ENCODE data around the gene IQSEC2.

The IQSEC2 gene

GRCh38 chrX:53236025-53236679 lies 45.2 kb downstream of the IQSEC2 start:
- Histone ChIP-seq H3K4me1 (ENCODE audit: control insufficient read depth in 1 of 2, insufficient read depth in 2 of 2, low read length in 2 of 2) (no peaks in the 10 kb centered on the region), H3K18ac (ENCODE audit: low read length) (no peak overlapping the region), H2BK120ac (ENCODE audit: insufficient read depth, low read length, poor library complexity) (no peak overlapping the region), H3K9ac (ENCODE audit: low read length) (no peak overlapping the region), H3K27me3 (ENCODE audit: insufficient read depth, low read length) (no peaks in the 10 kb centered on the region), H2BK12ac (ENCODE audit: low read length) (no peak overlapping the region), H2AK5ac (ENCODE audit: low read length) (no peak overlapping the region), H3K4me3 (ENCODE audit: low read depth, low read length) (no peak overlapping the region), H3K23ac (ENCODE audit: low read length) (no peak overlapping the region), H4K91ac (ENCODE audit: low read depth, low read length) (no peak overlapping the region), H3K4ac (ENCODE audit: low read depth, low read length) (no peak overlapping the region), H2BK5ac (ENCODE audit: low read depth, low read length, poor library complexity) (no peak overlapping the region), H3K79me2 (ENCODE audit: control insufficient read depth, insufficient read depth, low read length, poor library complexity) (no peaks in the 10 kb centered on the region), H3K4me2 (ENCODE audit: low read length) (no peak overlapping the region), H2AFZ (ENCODE audit: insufficient read depth, low read length, poor library complexity) (no peak overlapping the region), H3K9me3 (ENCODE audit: insufficient read depth, low read depth, low read length) (no peaks in the 10 kb centered on the region), H4K8ac (ENCODE audit: low read depth, low read length) (no peak overlapping the region), H4K12ac (ENCODE audit: low read depth, low read length) (no peak overlapping the region), H3K14ac (ENCODE audit: low read length) (no peak overlapping the region), H3K79me1 (ENCODE audit: low read length) (no peaks in the 10 kb centered on the region), H3K27ac (ENCODE audit: low read depth, low read length) (no peak overlapping the region), H3K36me3 (ENCODE audit: control insufficient read depth in 1 of 2, insufficient read depth in 2 of 2, low read length in 2 of 2) (no peaks in the 10 kb centered on the region)
- WGBS (ENCODE audit: extremely low coverage, insufficient coverage, insufficient read length): no CpG with 5 or more reads among the region's 20 CpGs
- no peak for DNase-seq

GRCh38 chrX:53235566-53235965 lies 45.8 kb downstream of the IQSEC2 start:
- Histone ChIP-seq H2BK120ac (ENCODE audit: insufficient read depth, low read length, poor library complexity) (no peak overlapping the region), H2AK5ac (ENCODE audit: low read length) (no peak overlapping the region), H3K36me3 (ENCODE audit: control insufficient read depth in 1 of 2, insufficient read depth in 2 of 2, low read length in 2 of 2) (no peaks in the 10 kb centered on the region), H3K14ac (ENCODE audit: low read length) (no peak overlapping the region), H3K27me3 (ENCODE audit: insufficient read depth, low read length) (no peaks in the 10 kb centered on the region), H3K4me2 (ENCODE audit: low read length) (no peak overlapping the region), H3K18ac (ENCODE audit: low read length) (no peak overlapping the region), H3K23ac (ENCODE audit: low read length) (no peak overlapping the region), H4K12ac (ENCODE audit: low read depth, low read length) (peak overlapping the region; percentile 26), H3K4me3 (ENCODE audit: low read depth, low read length) (no peak overlapping the region), H3K79me2 (ENCODE audit: control insufficient read depth, insufficient read depth, low read length, poor library complexity) (no peaks in the 10 kb centered on the region), H4K91ac (ENCODE audit: low read depth, low read length) (no peak overlapping the region), H3K4me1 (ENCODE audit: control insufficient read depth in 1 of 2, insufficient read depth in 2 of 2, low read length in 2 of 2) (no peaks in the 10 kb centered on the region), H3K27ac (ENCODE audit: low read depth, low read length) (no peak overlapping the region), H4K8ac (ENCODE audit: low read depth, low read length) (no peak overlapping the region), H2AFZ (ENCODE audit: insufficient read depth, low read length, poor library complexity) (no peak overlapping the region), H3K9me3 (ENCODE audit: insufficient read depth, low read depth, low read length) (no peaks in the 10 kb centered on the region), H3K79me1 (ENCODE audit: low read length) (no peaks in the 10 kb centered on the region), H2BK5ac (ENCODE audit: low read depth, low read length, poor library complexity) (no peak overlapping the region), H3K4ac (ENCODE audit: low read depth, low read length) (no peak overlapping the region), H3K9ac (ENCODE audit: low read length) (no peak overlapping the region), H2BK12ac (ENCODE audit: low read length) (no peak overlapping the region)
- DNase-seq: no peak
- WGBS (ENCODE audit: extremely low coverage, insufficient coverage, insufficient read length): no CpG with 5 or more reads among the region's 12 CpGs

GRCh38 chrX:53234484-53234883 lies 46.9 kb downstream of the IQSEC2 start:
- no peak overlapping the region for H4K12ac ChIP-seq (ENCODE audit: low read depth, low read length)
- H3K14ac ChIP-seq (ENCODE audit: low read length): no peak overlapping the region
- no peak overlapping the region for H2AFZ ChIP-seq (ENCODE audit: insufficient read depth, low read length, poor library complexity)
- no peak overlapping the region for H2BK5ac ChIP-seq (ENCODE audit: low read depth, low read length, poor library complexity)
- H3K18ac ChIP-seq (ENCODE audit: low read length): no peak overlapping the region
- no peak overlapping the region for H4K91ac ChIP-seq (ENCODE audit: low read depth, low read length)
- H2AK5ac ChIP-seq (ENCODE audit: low read length): no peak overlapping the region
- H3K79me2 ChIP-seq (ENCODE audit: control insufficient read depth, insufficient read depth, low read length, poor library complexity): no peaks in the 10 kb centered on the region
- no peak overlapping the region for H3K4ac ChIP-seq (ENCODE audit: low read depth, low read length)
- H3K4me3 ChIP-seq (ENCODE audit: low read depth, low read length): no peak overlapping the region
- H3K36me3 ChIP-seq (ENCODE audit: control insufficient read depth in 1 of 2, insufficient read depth in 2 of 2, low read length in 2 of 2): no peaks in the 10 kb centered on the region
- H3K9me3 ChIP-seq (ENCODE audit: insufficient read depth, low read depth, low read length): no peaks in the 10 kb centered on the region
- no peak overlapping the region for H4K8ac ChIP-seq (ENCODE audit: low read depth, low read length)
- H2BK12ac ChIP-seq (ENCODE audit: low read length): no peak overlapping the region
- H3K4me1 ChIP-seq (ENCODE audit: control insufficient read depth in 1 of 2, insufficient read depth in 2 of 2, low read length in 2 of 2): no peaks in the 10 kb centered on the region
- no peak overlapping the region for H3K4me2 ChIP-seq (ENCODE audit: low read length)
- no peak overlapping the region for H3K23ac ChIP-seq (ENCODE audit: low read length)
- no peaks in the 10 kb centered on the region for H3K79me1 ChIP-seq (ENCODE audit: low read length)
- WGBS (ENCODE audit: extremely low coverage, insufficient coverage, insufficient read length): no CpG with 5 or more reads among the region's 9 CpGs
- no peak overlapping the region for H3K9ac ChIP-seq (ENCODE audit: low read length)
- H3K27ac ChIP-seq (ENCODE audit: low read depth, low read length): no peak overlapping the region
- H2BK120ac ChIP-seq (ENCODE audit: insufficient read depth, low read length, poor library complexity): no peak overlapping the region
- H3K27me3 ChIP-seq (ENCODE audit: insufficient read depth, low read length): no peaks in the 10 kb centered on the region
- DNase-seq: no peak

- H2BK12ac ChIP-seq (ENCODE audit: low read length): no peak overlapping the region
- no peak overlapping the region for H3K9ac ChIP-seq (ENCODE audit: low read length)
- H3K4ac ChIP-seq (ENCODE audit: low read depth, low read length): no peak overlapping the region
- H3K27me3 ChIP-seq (ENCODE audit: insufficient read depth, low read length): no peaks in the 10 kb centered on the region
- WGBS (ENCODE audit: extremely low coverage, insufficient coverage, insufficient read length): no CpG with 5 or more reads among the region's 9 CpGs
- no peak overlapping the region for H4K91ac ChIP-seq (ENCODE audit: low read depth, low read length)
- no peak overlapping the region for H3K14ac ChIP-seq (ENCODE audit: low read length)
- no peak overlapping the region for H4K8ac ChIP-seq (ENCODE audit: low read depth, low read length)
- H3K36me3 ChIP-seq (ENCODE audit: control insufficient read depth in 1 of 2, insufficient read depth in 2 of 2, low read length in 2 of 2): no peaks in the 10 kb centered on the region
- no peaks in the 10 kb centered on the region for H3K4me1 ChIP-seq (ENCODE audit: control insufficient read depth in 1 of 2, insufficient read depth in 2 of 2, low read length in 2 of 2)
- no peak overlapping the region for H2BK5ac ChIP-seq (ENCODE audit: low read depth, low read length, poor library complexity)
- no peak overlapping the region for H3K23ac ChIP-seq (ENCODE audit: low read length)
- H2BK120ac ChIP-seq (ENCODE audit: insufficient read depth, low read length, poor library complexity): no peak overlapping the region
- no peak overlapping the region for H3K4me2 ChIP-seq (ENCODE audit: low read length)
- H3K79me1 ChIP-seq (ENCODE audit: low read length): no peaks in the 10 kb centered on the region
- no peak overlapping the region for H2AFZ ChIP-seq (ENCODE audit: insufficient read depth, low read length, poor library complexity)
- DNase-seq: no peak
- no peak overlapping the region for H3K18ac ChIP-seq (ENCODE audit: low read length)
- peak overlapping the region; percentile 43 for H4K12ac ChIP-seq (ENCODE audit: low read depth, low read length)
- H3K9me3 ChIP-seq (ENCODE audit: insufficient read depth, low read depth, low read length): no peaks in the 10 kb centered on the region
- no peak overlapping the region for H3K27ac ChIP-seq (ENCODE audit: low read depth, low read length)
- H3K4me3 ChIP-seq (ENCODE audit: low read depth, low read length): no peak overlapping the region
- no peaks in the 10 kb centered on the region for H3K79me2 ChIP-seq (ENCODE audit: control insufficient read depth, insufficient read depth, low read length, poor library complexity)
- H2AK5ac ChIP-seq (ENCODE audit: low read length): no peak overlapping the region
These were observed 47.8 kb downstream of the IQSEC2 start for GRCh38 chrX:53233536-53233935.

All from trophoblast cell (in vitro differentiated cells and primary cell).